BJ (cell line): ENCODE data around the gene EMILIN1. TPM values are rescaled to one million over a fixed set of nuclear protein-coding genes. Genes with fewer than 3 reads are reported as not detected.

ENCODE experiments used
- CTCF ChIA-PET: fragments of 350-600 bp; formaldehyde crosslinking; extraction: SDS; loops from one replicate; lab custom pipeline; 2021; ENCODE audit warnings: antibody characterized with exemption, inconsistent platforms; lab: Yijun Ruan, JAX
- POLR2A ChIA-PET: fragments of 300-600 bp; sonication (Branson Sonifier 250); formaldehyde crosslinking; extraction: SDS; loops from one replicate; lab custom pipeline; 2021; ENCODE audit warnings: antibody characterized with exemption; lab: Charles Lee
- DNase-seq: peaks from one replicate; pipeline ENCODE4 v3.0.0-alpha.2; 2011; ENCODE audit warnings: low read depth
- H3K27me3 ChIP-seq: 2 replicates; pipeline ENCODE4 v1.6.0; 2011; ENCODE audit warnings: low read length; ENCODE audit not compliant: control insufficient read depth, insufficient read depth
- H3K36me3 ChIP-seq: 2 replicates; pipeline ENCODE4 v1.5.1; 2011; ENCODE audit warnings: low read length; ENCODE audit not compliant: control insufficient read depth, insufficient read depth
- H3K4me3 ChIP-seq: 2 replicates; pipeline ENCODE4 v1.5.1; 2011; ENCODE audit warnings: low read depth, mild to moderate bottlenecking, control low read depth, low read length
- polyA plus RNA-seq: library from polyadenylated mRNA; depleted of rRNA; stranded (reverse); fragments of >200 nt; gene quantifications from 2 replicates; pipeline ENCODE4 v1.2.3, GENCODE V29; 2011
- TF ChIP-seq, protein P1 (sequence below): IDR thresholded peaks from 2 replicates; pipeline ENCODE4 v1.5.1; 2011; ENCODE audit warnings: low read depth, mild to moderate bottlenecking, control low read depth, inconsistent platforms, low read length, moderate library complexity; ENCODE audit not compliant: insufficient read depth

EMILIN1 gene
- polyA plus RNA-seq, 1 experiment: 81.3 TPM

DNA sequence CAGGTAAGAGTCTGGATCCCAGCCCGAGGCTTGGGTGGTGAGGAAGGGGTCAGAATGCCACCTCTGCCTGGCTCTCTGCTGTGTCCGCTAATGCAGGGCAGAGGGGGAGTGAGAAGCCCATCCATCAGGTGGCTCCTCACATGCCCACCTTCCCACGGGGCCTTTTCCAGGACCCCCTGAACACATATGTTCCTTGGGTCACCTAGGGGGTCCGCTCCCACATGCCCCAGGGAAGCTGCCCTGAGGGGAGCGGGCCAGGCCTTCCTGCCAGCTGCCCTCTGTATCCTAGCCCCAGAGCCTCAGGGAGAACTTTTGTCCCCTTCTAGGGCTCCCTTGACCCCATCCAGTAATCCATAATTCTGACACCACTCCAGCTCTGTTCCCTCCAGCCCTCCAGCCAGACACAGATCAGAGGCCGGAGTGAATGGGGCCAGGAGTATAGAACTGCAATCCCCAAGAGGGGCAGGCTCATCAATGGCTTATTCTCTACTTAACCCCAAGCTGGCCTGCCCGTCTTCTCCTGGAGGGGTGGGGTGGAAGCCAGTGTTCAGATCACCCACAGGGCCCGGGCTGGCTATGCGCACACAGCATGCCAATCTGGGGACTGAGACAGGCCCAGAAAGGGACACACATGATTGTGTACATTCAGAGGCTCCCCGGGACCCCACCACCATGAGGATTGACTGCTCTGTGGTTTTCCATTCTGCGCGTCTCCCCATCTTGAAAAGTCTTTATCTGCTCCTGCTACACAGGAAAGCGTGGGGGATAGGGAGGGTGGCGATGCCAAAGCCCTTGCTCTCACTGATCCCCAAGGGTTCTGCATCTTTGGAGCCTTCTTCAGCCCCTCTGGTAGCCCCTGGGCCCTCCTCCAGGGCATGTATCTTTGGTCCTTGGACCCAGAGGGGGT lies 1.1 kb downstream of the EMILIN1 start:
- Histone ChIP-seq H3K36me3 (peaks cover 17% of the 10 kb centered on the region), H3K27me3 (no peaks in the 10 kb centered on the region), H3K4me3 (peak overlapping the region; percentile 53)
- TF ChIP-seq, protein P1, sequence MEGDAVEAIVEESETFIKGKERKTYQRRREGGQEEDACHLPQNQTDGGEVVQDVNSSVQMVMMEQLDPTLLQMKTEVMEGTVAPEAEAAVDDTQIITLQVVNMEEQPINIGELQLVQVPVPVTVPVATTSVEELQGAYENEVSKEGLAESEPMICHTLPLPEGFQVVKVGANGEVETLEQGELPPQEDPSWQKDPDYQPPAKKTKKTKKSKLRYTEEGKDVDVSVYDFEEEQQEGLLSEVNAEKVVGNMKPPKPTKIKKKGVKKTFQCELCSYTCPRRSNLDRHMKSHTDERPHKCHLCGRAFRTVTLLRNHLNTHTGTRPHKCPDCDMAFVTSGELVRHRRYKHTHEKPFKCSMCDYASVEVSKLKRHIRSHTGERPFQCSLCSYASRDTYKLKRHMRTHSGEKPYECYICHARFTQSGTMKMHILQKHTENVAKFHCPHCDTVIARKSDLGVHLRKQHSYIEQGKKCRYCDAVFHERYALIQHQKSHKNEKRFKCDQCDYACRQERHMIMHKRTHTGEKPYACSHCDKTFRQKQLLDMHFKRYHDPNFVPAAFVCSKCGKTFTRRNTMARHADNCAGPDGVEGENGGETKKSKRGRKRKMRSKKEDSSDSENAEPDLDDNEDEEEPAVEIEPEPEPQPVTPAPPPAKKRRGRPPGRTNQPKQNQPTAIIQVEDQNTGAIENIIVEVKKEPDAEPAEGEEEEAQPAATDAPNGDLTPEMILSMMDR: no peak
- DNase-seq: no peak
- ChIA-PET CTCF (interaction anchor here (0.6 to 3.4 kb wide), 9 partner anchors 8 to 233 kb away, joined by 3 to 28 read pairs (median 3); partner anchors contain the start of genes AGBL5 and KHK), POLR2A (interaction anchor here (0.5 to 1.3 kb wide), 2 partner anchors 8 to 29 kb away, joined by 3 to 10 read pairs; partner anchors contain the start of gene AGBL5)

DNA sequence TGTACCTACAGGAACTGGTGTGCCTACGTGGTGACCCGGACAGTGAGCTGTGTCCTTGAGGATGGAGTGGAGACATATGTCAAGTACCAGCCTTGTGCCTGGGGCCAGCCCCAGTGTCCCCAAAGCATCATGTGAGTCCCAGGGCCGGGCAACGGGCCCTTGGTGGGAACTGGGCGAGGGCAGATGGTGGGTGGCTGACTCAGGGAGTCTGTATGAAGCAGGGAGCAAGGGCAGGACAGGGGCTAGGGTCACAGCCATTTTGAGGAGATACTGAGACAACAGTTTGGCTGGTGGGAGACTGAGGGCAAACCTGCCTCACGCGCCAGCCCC lies 1.7 kb downstream of the EMILIN1 start:
- H3K36me3 ChIP-seq: peaks cover 17% of the 10 kb centered on the region
- TF ChIP-seq, protein P1: no peak
- ChIA-PET POLR2A (no interaction called here), CTCF (interaction anchor here (0.6 to 3.4 kb wide), 7 partner anchors 8 to 234 kb away, joined by 3 to 28 read pairs (median 3); partner anchors contain the start of gene AGBL5)
- peak overlapping the region; percentile 53 for H3K4me3 ChIP-seq
- H3K27me3 ChIP-seq: no peaks in the 10 kb centered on the region
- DNase-seq: no peak

DNA sequence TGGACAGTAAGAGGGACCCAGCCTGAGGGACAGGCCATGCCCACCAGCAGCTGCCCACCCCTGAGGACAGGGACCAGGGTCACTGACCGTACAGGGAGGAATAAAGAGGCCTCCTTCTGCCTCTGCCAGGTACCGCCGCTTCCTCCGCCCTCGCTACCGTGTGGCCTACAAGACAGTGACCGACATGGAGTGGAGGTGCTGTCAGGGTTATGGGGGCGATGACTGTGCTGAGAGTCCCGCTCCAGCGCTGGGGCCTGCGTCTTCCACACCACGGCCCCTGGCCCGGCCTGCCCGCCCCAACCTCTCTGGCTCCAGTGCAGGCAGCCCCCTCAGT lies 2.2 kb downstream of the EMILIN1 start:
- peak overlapping the region; percentile 53 for H3K4me3 ChIP-seq
- H3K36me3 ChIP-seq: peaks cover 17% of the 10 kb centered on the region
- TF ChIP-seq, protein P1: no peak
- no peaks in the 10 kb centered on the region for H3K27me3 ChIP-seq
- POLR2A ChIA-PET: no interaction called here
- no peak for DNase-seq
- CTCF ChIA-PET: interaction anchor here (0.6 to 3.4 kb wide), 16 partner anchors 8 to 235 kb away, joined by 3 to 28 read pairs (median 4); partner anchors contain the start of gene AGBL5

DNA sequence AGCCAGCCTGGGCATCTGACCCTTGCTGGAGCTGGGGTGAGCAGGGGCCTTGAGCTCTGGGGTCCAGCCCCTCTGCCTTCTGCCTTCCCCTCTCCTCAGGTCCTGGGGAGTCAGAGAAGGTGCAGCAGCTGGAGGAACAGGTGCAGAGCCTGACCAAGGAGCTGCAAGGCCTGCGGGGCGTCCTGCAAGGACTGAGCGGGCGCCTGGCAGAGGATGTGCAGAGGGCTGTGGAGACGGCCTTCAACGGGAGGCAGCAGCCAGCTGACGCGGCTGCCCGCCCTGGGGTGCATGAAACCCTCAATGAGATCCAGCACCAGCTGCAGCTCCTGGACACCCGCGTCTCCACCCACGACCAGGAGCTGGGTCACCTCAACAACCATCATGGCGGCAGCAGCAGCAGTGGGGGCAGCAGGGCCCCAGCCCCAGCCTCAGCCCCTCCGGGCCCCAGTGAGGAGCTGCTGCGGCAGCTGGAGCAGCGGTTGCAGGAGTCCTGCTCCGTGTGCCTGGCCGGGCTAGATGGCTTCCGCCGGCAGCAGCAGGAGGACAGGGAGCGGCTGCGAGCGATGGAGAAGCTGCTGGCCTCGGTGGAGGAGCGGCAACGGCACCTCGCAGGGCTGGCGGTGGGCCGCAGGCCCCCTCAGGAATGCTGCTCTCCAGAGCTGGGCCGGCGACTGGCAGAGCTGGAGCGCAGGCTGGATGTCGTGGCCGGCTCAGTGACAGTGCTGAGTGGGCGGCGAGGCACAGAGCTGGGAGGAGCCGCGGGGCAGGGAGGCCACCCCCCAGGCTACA lies 3.8 kb downstream of the EMILIN1 start:
- no peak for DNase-seq
- ChIA-PET POLR2A (no interaction called here), CTCF (interaction anchor here (1.1 to 3.4 kb wide), 8 partner anchors 14 to 197 kb away, joined by 4 to 28 read pairs (median 4); partner anchors contain the start of gene AGBL5)
- Histone ChIP-seq H3K4me3 (no peak overlapping the region), H3K36me3 (peaks cover 17% of the 10 kb centered on the region), H3K27me3 (no peaks in the 10 kb centered on the region)
- TF ChIP-seq, protein P1: no peak
